ENCODE results near the gene BIRC2. TPM values are rescaled to one million over a fixed set of nuclear protein-coding genes. Genes with fewer than 3 reads are reported as not detected.

BIRC2 gene
- total RNA-seq, 1 donor from 2014 or later = 53.1 TPM

DNA sequence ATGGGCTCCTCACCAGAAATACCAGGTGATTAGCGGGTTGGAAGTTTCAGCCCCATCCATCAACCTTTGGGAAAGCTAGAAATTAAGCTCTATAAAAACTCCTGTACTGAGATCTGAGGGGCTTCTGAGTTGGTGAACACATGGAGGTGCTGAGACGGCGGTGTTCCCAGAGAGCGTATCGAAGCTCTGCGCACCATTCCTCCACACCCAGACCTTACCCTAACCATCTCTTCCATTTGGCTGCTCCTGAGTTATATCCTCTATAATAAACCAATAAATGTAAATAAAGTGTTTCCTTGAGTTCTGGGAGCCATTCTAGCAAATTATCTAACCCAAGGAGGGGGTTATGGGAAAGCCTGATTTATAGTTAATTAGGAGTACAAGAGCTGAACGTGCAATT is 64.1 kb downstream of the BIRC2 start:
- Mint-ChIP-seq H3K27ac (ENCODE audit: unreplicated experiment) (no peak overlapping the region), H3K36me3 (ENCODE audit: low read depth, unreplicated experiment) (peaks cover 11% of the 10 kb centered on the region), H3K4me1 (ENCODE audit: unreplicated experiment) (peaks cover 6% of the 10 kb centered on the region), H3K4me3 (ENCODE audit: unreplicated experiment) (no peak overlapping the region), H3K9me3 (ENCODE audit: unreplicated experiment) (no peaks in the 10 kb centered on the region), H3K27me3 (ENCODE audit: unreplicated experiment) (peaks cover 2% of the 10 kb centered on the region)
- no peak for DNase-seq (ENCODE audit: low spot score)
- TF ChIP-seq, protein P1, sequence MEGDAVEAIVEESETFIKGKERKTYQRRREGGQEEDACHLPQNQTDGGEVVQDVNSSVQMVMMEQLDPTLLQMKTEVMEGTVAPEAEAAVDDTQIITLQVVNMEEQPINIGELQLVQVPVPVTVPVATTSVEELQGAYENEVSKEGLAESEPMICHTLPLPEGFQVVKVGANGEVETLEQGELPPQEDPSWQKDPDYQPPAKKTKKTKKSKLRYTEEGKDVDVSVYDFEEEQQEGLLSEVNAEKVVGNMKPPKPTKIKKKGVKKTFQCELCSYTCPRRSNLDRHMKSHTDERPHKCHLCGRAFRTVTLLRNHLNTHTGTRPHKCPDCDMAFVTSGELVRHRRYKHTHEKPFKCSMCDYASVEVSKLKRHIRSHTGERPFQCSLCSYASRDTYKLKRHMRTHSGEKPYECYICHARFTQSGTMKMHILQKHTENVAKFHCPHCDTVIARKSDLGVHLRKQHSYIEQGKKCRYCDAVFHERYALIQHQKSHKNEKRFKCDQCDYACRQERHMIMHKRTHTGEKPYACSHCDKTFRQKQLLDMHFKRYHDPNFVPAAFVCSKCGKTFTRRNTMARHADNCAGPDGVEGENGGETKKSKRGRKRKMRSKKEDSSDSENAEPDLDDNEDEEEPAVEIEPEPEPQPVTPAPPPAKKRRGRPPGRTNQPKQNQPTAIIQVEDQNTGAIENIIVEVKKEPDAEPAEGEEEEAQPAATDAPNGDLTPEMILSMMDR (IDR thresholded peaks at IDR 0.05; ENCODE audit: unreplicated experiment) = no peak

DNA sequence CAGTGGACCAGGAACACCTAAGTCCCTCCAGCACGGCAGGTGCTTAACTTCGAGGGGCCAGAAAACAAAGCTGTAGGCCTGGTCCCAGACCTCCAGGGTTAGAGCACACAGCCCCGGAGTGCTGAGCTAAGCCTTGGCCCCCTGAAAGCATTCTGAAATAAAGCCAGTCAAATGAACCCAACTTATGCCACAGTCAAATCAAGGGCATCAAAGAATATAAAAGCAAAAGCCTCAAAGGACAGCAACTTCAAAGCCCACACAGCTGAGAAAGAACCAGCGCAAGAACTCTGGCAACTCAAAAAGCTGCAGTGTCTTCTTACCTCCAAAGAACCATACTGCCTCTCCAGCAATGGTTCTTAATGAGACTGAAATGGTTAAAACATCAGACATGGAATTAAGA is 66.5 kb downstream of the BIRC2 start:
- H3K36me3 Mint-ChIP-seq (ENCODE audit: low read depth, unreplicated experiment) = peaks cover 18% of the 10 kb centered on the region
- no peak for DNase-seq (ENCODE audit: low spot score)
- H3K9me3 Mint-ChIP-seq (ENCODE audit: unreplicated experiment) = no peaks in the 10 kb centered on the region
- no peak overlapping the region for H3K27ac Mint-ChIP-seq (ENCODE audit: unreplicated experiment)
- H3K4me1 Mint-ChIP-seq (ENCODE audit: unreplicated experiment) = peaks cover 3% of the 10 kb centered on the region
- TF ChIP-seq, protein P1 (IDR thresholded peaks at IDR 0.05; ENCODE audit: unreplicated experiment) = no peak
- H3K27me3 Mint-ChIP-seq (ENCODE audit: unreplicated experiment) = peaks cover 2% of the 10 kb centered on the region
- H3K4me3 Mint-ChIP-seq (ENCODE audit: unreplicated experiment) = no peak overlapping the region

DNA sequence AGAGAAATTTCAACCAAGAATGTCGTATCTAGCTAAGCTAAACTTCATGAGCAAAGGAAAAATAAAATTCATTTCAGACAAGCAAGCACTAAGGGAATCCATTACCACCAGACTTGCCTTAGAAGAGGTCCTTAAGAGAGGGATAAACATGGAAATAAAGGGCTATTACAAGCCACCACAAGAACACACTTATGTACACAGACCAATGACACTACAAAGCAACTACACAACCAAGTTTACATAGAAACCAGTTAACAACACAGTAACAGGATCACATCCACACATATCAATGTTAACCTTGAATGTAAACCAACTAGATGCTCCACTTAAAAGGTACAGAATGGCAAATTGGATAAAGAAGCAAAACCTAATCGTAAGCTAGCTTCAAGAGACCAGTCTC is 67.5 kb downstream of the BIRC2 start:
- TF ChIP-seq, protein P1 (IDR thresholded peaks at IDR 0.05; ENCODE audit: unreplicated experiment) = no peak
- H3K27ac Mint-ChIP-seq (ENCODE audit: unreplicated experiment) = no peak overlapping the region
- H3K27me3 Mint-ChIP-seq (ENCODE audit: unreplicated experiment) = peaks cover 2% of the 10 kb centered on the region
- DNase-seq (ENCODE audit: low spot score) = no peak
- H3K4me3 Mint-ChIP-seq (ENCODE audit: unreplicated experiment) = no peak overlapping the region
- H3K36me3 Mint-ChIP-seq (ENCODE audit: low read depth, unreplicated experiment) = peaks cover 27% of the 10 kb centered on the region
- no peaks in the 10 kb centered on the region for H3K9me3 Mint-ChIP-seq (ENCODE audit: unreplicated experiment)
- H3K4me1 Mint-ChIP-seq (ENCODE audit: unreplicated experiment) = peaks cover 3% of the 10 kb centered on the region

DNA sequence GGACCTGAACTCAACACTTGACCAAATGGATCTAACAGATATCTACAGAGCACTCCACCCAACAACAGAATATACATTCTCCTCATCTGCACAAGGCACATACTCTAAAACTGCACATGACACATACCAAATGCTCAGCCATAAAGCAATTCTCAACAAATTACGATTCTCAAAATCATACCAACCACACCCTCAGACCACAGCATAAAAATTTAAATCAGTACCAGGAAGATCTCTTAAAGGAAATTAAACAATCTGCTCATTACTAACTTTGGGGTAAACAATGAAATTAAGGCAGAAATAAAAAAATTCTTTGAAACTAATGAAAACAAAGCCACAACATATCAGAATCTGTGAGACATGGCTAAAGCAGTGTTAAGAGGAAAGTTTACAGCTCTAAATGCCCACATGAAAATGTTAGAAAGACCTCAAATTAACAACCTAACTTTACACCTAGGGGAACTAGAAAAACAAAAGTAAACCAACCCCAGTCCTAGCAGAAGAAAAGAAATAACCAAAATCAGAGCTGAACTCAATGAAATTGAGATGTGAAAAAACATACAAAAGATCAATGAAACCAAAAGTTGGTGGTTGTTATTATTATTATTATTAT is 68.4 kb downstream of the BIRC2 start:
- Mint-ChIP-seq H3K4me3 (ENCODE audit: unreplicated experiment) (no peak overlapping the region), H3K9me3 (ENCODE audit: unreplicated experiment) (no peaks in the 10 kb centered on the region), H3K4me1 (ENCODE audit: unreplicated experiment) (peaks cover 2% of the 10 kb centered on the region), H3K27ac (ENCODE audit: unreplicated experiment) (no peak overlapping the region), H3K27me3 (ENCODE audit: unreplicated experiment) (no peaks in the 10 kb centered on the region), H3K36me3 (ENCODE audit: low read depth, unreplicated experiment) (peaks cover 27% of the 10 kb centered on the region)
- TF ChIP-seq, protein P1 (IDR thresholded peaks at IDR 0.05; ENCODE audit: unreplicated experiment) = no peak
- no peak for DNase-seq (ENCODE audit: low spot score)

DNA sequence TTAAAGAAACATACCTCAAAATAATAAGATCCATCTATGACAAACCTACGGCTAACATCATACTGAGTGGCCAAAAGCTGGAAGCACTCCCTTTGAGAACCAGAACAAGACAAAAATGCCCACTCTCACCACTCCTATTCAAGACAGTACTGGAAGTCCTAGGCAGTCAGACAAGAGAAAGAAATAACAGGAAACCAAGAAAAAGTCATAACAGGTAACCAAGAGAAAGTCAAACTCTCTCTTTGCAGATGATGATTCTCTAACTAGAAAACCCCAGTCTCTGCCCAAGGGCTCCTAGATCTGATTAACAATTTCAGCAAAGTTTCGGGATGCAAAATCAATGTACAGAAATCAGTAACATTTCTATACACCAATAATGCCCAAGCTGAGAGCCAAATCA is 70.0 kb downstream of the BIRC2 start:
- H3K27me3 Mint-ChIP-seq (ENCODE audit: unreplicated experiment) = no peaks in the 10 kb centered on the region
- H3K27ac Mint-ChIP-seq (ENCODE audit: unreplicated experiment) = no peak overlapping the region
- no peak for DNase-seq (ENCODE audit: low spot score)
- peaks cover 27% of the 10 kb centered on the region for H3K36me3 Mint-ChIP-seq (ENCODE audit: low read depth, unreplicated experiment)
- H3K4me3 Mint-ChIP-seq (ENCODE audit: unreplicated experiment) = no peak overlapping the region
- TF ChIP-seq, protein P1 (IDR thresholded peaks at IDR 0.05; ENCODE audit: unreplicated experiment) = no peak
- no peaks in the 10 kb centered on the region for H3K4me1 Mint-ChIP-seq (ENCODE audit: unreplicated experiment)
- H3K9me3 Mint-ChIP-seq (ENCODE audit: unreplicated experiment) = no peaks in the 10 kb centered on the region

Measured in endothelial cell (in vitro differentiated cells).